GM11168 (cell line): Measurements from ENCODE around the gene ALKBH7.

Experiments used
- in situ Hi-C: fragments of 300-500 bp; cut with MboI; formaldehyde crosslinking; loops from one replicate; pipeline ENCODE4 v1.12.0; 2022; ENCODE audit warnings: low sequenced_read_pairs; ENCODE audit not compliant: unreplicated experiment

Gene ALKBH7

GRCh38 chr19:6421075-6422014, 48.8 kb downstream of the ALKBH7 start:
- in situ Hi-C loops: no loop called here

GRCh38 chr19:6423499-6424194, 51.1 kb downstream of the ALKBH7 start:
- in situ Hi-C loops: no loop called here

- in situ Hi-C loops: no loop called here
Measured at GRCh38 chr19:6424195-6424938, 51.8 kb downstream of the ALKBH7 start, which contains the start of gene KHSRP. TSS of gene KHSRP (minus strand) at chr19:6424811. CDS start at chr19:6424701, 110 bp downstream.
